ENCODE data around the gene PIH1D2. TPM values are rescaled to one million over a fixed set of nuclear protein-coding genes. Genes with fewer than 3 reads are reported as not detected.
"Not testable (repeated sequence)": the region's sequence is repeated elsewhere in the genome, so short reads cannot be mapped to it uniquely, and the experiment has no call there.

The PIH1D2 gene
- total RNA-seq, 2 experiments from 2014 or later, result 0.32 to 0.82 TPM

DNA sequence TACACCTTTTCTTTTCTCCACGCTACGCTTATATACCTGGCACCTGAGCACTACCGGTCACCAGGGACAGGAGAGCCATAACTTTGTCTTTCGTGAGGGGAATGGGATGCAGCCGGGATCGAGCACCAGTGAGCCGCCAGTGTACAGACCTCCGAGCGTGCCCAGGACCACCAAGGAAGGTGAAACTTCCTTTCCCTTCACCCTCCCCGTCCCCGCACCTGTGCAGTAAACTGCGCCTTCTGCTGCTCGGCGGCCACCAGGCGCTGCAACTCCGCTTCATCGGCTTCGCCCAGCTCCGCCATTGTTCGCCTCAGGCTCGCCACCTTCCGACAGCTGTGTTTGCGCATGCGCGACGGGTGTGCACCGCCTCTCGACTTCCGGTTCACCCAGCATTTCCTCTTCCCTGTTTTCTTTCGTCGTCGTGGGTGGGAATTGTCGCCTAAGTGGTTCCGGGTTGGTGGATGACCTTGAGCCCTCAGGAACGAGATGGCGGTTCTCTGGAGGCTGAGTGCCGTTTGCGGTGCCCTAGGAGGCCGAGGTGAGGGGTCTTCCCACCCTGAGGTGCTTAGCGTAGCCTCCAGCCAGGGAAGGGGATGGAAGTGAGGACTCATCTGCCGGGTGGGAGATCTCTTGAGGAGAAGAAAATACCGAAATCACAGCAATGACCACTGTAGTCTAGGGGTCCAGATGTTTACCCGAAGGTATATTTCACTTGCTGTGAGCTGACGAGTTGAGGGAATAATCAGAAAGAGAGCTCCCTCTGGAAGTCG lies 12.8 kb upstream of the PIH1D2 start, which contains the start of the genes SDHD and TIMM8B:
Gene SDHD, plus strand, starts transcription at position 452 of the 770 bp plus-strand sequence. Its CDS starts 35 bp downstream, at position 487.
Gene TIMM8B, minus strand, starts transcription at position 335 of the 770 bp plus-strand sequence. Its CDS starts 33 bp downstream, at position 302.
- peak within 1 kb of the TSS; percentile 99 for H3K4me3 Mint-ChIP-seq
- peaks cover 4% of the 10 kb centered on the region for H3K27me3 Mint-ChIP-seq
- peaks cover 77% of the 10 kb centered on the region for H3K36me3 Mint-ChIP-seq
- peaks cover 56% of the 10 kb centered on the region for H3K4me1 Mint-ChIP-seq
- peaks cover 1% of the 10 kb centered on the region for H3K9me3 Mint-ChIP-seq
- H3K27ac Mint-ChIP-seq, result peak within 1 kb of the TSS; percentile 97
- DNase-seq, result peak; percentile 95

DNA sequence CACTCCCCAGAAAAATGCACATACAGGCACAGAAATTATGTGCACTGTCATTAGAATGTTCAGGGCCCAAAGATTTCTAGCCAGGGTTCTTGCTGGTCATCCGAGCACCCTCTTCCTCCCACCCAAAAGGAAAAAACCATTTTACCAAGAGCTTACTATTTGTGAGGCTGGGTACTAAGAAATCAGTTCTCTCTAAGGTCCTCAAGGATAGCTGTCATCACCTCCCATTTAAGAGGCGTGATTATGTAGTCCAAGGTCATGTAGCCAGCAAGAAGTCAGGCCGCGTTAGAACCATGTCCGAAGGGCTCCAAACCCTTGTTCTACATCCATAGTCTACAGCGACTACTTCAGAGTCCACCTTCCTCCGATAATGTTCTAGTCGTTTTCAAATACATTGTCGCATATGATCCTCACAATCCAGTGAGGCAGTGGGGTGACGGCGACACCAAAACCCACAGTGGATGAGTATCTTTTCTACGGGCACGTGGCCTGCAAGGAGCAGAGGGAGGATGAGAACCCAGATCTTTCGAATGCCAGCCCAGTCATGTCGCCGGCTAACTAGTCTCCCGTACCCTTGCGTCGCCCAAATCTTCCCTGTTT lies 12.1 kb upstream of the PIH1D2 start:
- Mint-ChIP-seq H3K4me3 (peak overlapping the region; percentile 99), H3K9me3 (peaks cover 1% of the 10 kb centered on the region), H3K27me3 (peaks cover 4% of the 10 kb centered on the region), H3K36me3 (peaks cover 72% of the 10 kb centered on the region), H3K27ac (peak overlapping the region; percentile 97), H3K4me1 (peaks cover 53% of the 10 kb centered on the region)
- DNase-seq, result peak; percentile 47

GRCh38 chr11:112082729-112083128 lies 8.9 kb upstream of the PIH1D2 start:
- no peak overlapping the region for H3K4me3 Mint-ChIP-seq
- DNase-seq, result peak; percentile 4

GRCh38 chr11:112062923-112063322 lies 10.9 kb downstream of the PIH1D2 start:
- Mint-ChIP-seq H3K4me3 (no peak overlapping the region), H3K27me3 (no peaks in the 10 kb centered on the region), H3K9me3 (no peaks in the 10 kb centered on the region), H3K36me3 (peaks cover 14% of the 10 kb centered on the region), H3K27ac (no peak overlapping the region), H3K4me1 (no peaks in the 10 kb centered on the region)
- no peak for DNase-seq

More at GRCh38 chr11:112082729-112083128, 8.9 kb upstream of the PIH1D2 start:
- peaks cover 36% of the 10 kb centered on the region for H3K4me1 Mint-ChIP-seq
- peak overlapping the region; percentile 60 for H3K27ac Mint-ChIP-seq
- peaks cover 4% of the 10 kb centered on the region for H3K27me3 Mint-ChIP-seq
- H3K36me3 Mint-ChIP-seq, result peaks cover 61% of the 10 kb centered on the region
- peaks cover 1% of the 10 kb centered on the region for H3K9me3 Mint-ChIP-seq

GRCh38 chr11:112058103-112058502 lies 15.7 kb downstream of the PIH1D2 start:
- Mint-ChIP-seq H3K36me3 (peaks cover 31% of the 10 kb centered on the region), H3K27me3 (no peaks in the 10 kb centered on the region), H3K4me3 (no peak overlapping the region), H3K9me3 (no peaks in the 10 kb centered on the region), H3K27ac (no peak overlapping the region), H3K4me1 (peaks cover 16% of the 10 kb centered on the region)
- no peak for DNase-seq

DNA sequence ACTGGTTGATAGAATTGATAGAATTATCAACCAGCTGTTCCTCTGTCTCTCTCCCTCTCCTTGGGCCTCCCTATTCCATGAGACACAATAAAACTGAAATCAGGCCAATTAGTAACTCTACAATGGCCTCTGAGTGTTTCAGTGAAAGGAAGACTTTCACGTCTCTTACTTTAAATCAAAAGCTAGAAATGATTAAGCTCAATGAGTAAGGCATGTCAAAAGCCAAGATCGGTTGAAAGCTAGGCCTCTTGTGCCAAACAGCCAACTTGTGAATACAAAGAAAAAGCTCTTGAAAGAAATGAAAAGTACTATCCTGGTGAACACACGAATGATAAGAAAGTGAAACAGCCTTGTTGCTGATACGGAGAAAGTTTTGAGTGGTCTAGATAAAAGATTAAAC lies 16.6 kb downstream of the PIH1D2 start:
- no peak for DNase-seq
- Mint-ChIP-seq H3K4me3 (no peak overlapping the region), H3K27me3 (no peaks in the 10 kb centered on the region), H3K27ac (peak overlapping the region; percentile 54), H3K36me3 (peaks cover 31% of the 10 kb centered on the region), H3K4me1 (peaks cover 16% of the 10 kb centered on the region), H3K9me3 (no peaks in the 10 kb centered on the region)

GRCh38 chr11:112051768-112052167 lies 22.0 kb downstream of the PIH1D2 start:
- peaks cover 27% of the 10 kb centered on the region for H3K4me1 Mint-ChIP-seq
- DNase-seq, result no peak
- H3K9me3 Mint-ChIP-seq, result no peaks in the 10 kb centered on the region
- H3K27ac Mint-ChIP-seq, result no peak overlapping the region
- H3K36me3 Mint-ChIP-seq, result peaks cover 51% of the 10 kb centered on the region
- H3K27me3 Mint-ChIP-seq, result no peaks in the 10 kb centered on the region
- no peak overlapping the region for H3K4me3 Mint-ChIP-seq

- H3K27ac Mint-ChIP-seq, result no peak overlapping the region
- no peaks in the 10 kb centered on the region for H3K27me3 Mint-ChIP-seq
- peaks cover 19% of the 10 kb centered on the region for H3K4me1 Mint-ChIP-seq
- no peak for DNase-seq
- H3K9me3 Mint-ChIP-seq, result no peaks in the 10 kb centered on the region
- H3K4me3 Mint-ChIP-seq, result no peak overlapping the region
- peaks cover 52% of the 10 kb centered on the region for H3K36me3 Mint-ChIP-seq
Observed at GRCh38 chr11:112050721-112051120, 23.1 kb downstream of the PIH1D2 start.

- peaks cover 19% of the 10 kb centered on the region for H3K4me1 Mint-ChIP-seq
- no peak overlapping the region for H3K27ac Mint-ChIP-seq
Observed at GRCh38 chr11:112049777-112050176, 24.0 kb downstream of the PIH1D2 start.

GRCh38 chr11:112048256-112048655 lies 25.6 kb downstream of the PIH1D2 start:
- peak overlapping the region; percentile 20 for H3K27ac Mint-ChIP-seq

More at GRCh38 chr11:112049777-112050176, 24.0 kb downstream of the PIH1D2 start:
- Mint-ChIP-seq H3K27me3 (no peaks in the 10 kb centered on the region), H3K9me3 (no peaks in the 10 kb centered on the region), H3K36me3 (peaks cover 57% of the 10 kb centered on the region), H3K4me3 (no peak overlapping the region)
- DNase-seq, result no peak

GRCh38 chr11:112046647-112047046 lies 27.2 kb downstream of the PIH1D2 start:
- Mint-ChIP-seq H3K36me3 (peaks cover 55% of the 10 kb centered on the region), H3K4me1 (peaks cover 32% of the 10 kb centered on the region)
- H3K4me3 Mint-ChIP-seq, H3K27ac Mint-ChIP-seq, DNase-seq, H3K27me3 Mint-ChIP-seq, H3K9me3 Mint-ChIP-seq: not testable (repeated sequence)

More at GRCh38 chr11:112048256-112048655, 25.6 kb downstream of the PIH1D2 start:
- peaks cover 19% of the 10 kb centered on the region for H3K4me1 Mint-ChIP-seq
- not testable (repeated sequence) for DNase-seq, H3K27me3 Mint-ChIP-seq, H3K9me3 Mint-ChIP-seq, H3K4me3 Mint-ChIP-seq
- H3K36me3 Mint-ChIP-seq, result peaks cover 55% of the 10 kb centered on the region

GRCh38 chr11:112044961-112045360 lies 28.9 kb downstream of the PIH1D2 start:
- Mint-ChIP-seq H3K27me3 (no peaks in the 10 kb centered on the region), H3K4me1 (peaks cover 33% of the 10 kb centered on the region), H3K27ac (no peak overlapping the region), H3K9me3 (no peaks in the 10 kb centered on the region), H3K36me3 (peaks cover 48% of the 10 kb centered on the region), H3K4me3 (no peak overlapping the region)
- DNase-seq, result no peak

DNA sequence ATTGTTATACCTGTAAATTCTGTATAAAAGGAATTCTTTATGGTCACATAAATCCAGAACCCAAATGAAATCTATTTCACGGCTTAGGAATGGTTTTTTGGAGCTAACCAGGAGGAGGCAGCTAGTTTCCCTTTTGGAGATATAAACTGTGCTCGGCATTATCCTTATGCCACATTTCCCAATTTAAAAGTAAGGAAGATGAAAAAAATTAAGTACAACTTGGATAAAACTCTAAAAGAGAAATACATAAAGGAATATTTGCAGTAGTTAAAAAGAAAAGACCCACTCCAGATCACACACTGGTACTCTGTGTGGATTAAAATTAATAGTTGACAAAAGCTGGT lies 30.9 kb downstream of the PIH1D2 start:
- peaks cover 23% of the 10 kb centered on the region for H3K4me1 Mint-ChIP-seq
- no peaks in the 10 kb centered on the region for H3K27me3 Mint-ChIP-seq
- no peak for DNase-seq
- no peak overlapping the region for H3K4me3 Mint-ChIP-seq
- peaks cover 36% of the 10 kb centered on the region for H3K36me3 Mint-ChIP-seq
- H3K9me3 Mint-ChIP-seq, result no peaks in the 10 kb centered on the region
- H3K27ac Mint-ChIP-seq, result peak overlapping the region; percentile 40

DNA sequence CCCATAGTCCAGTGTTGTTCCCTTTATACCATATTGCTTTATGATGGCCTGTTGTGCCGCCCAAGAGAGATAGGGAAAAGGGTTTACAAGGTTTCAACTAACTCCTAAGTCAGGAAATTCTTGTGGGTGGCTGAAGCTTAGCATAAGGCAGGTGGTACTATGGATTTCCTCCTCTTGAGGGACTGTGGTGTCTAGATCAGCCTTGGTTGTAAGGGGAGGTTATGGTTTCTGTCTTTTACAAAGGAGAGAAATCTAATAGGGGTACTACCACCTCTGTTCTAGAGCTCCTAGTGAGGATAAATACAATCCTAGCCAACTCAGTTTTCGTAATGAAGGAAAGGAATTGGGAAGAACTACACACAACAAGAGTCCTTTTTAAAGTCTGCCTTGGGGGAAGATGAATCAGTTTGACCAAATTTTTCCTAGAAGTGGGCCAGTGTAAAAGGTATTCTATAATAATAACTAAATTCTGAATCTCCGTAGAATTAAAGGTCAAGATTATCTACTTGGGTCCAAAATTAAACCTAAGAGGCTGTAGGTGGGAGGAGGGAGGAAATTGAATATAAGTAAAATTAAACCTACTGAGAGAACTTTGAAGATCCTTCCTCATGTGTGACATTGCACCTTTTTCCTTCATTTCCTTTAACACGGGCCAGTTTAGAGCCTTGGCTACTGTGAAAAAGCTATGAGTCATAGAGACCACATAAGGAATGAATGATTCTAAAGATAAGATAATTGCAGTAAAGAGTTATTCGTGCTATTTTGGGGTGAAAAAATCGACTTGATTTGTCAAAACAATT lies 31.5 kb downstream of the PIH1D2 start:
- DNase-seq, result no peak
- Mint-ChIP-seq H3K27me3 (no peaks in the 10 kb centered on the region), H3K27ac (peak overlapping the region; percentile 40), H3K36me3 (peaks cover 31% of the 10 kb centered on the region), H3K4me3 (no peak overlapping the region), H3K9me3 (no peaks in the 10 kb centered on the region), H3K4me1 (peaks cover 20% of the 10 kb centered on the region)

DNA sequence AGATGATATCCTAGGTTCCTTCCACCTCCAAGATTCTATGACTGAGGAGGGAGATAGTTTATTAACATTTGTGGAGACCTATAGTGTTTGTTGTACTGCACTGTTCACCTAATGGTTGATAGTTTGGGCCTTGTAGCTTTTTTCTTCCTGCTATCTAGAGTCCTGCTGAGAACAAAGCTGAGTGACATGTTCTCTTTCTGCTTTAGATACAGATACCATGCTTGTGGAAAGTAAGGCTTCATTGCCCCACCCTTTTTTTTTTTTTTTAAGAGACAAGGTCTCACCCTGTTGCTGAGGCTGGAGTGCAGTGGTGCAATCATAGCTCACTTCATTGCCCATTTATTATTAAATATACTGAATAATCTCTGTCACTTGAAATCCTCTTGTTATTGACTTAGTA lies 36.3 kb downstream of the PIH1D2 start:
- Mint-ChIP-seq H3K27me3 (no peaks in the 10 kb centered on the region), H3K27ac (no peak overlapping the region), H3K9me3 (no peaks in the 10 kb centered on the region), H3K36me3 (peaks cover 20% of the 10 kb centered on the region), H3K4me3 (no peak overlapping the region), H3K4me1 (peaks cover 19% of the 10 kb centered on the region)
- DNase-seq, result no peak
